GM18951 (cell line): ENCODE results near the gene OR2T10.
"Not testable (repeated sequence)": the region's sequence is repeated elsewhere in the genome, so short reads cannot be mapped to it uniquely, and the experiment has no call there.

Experiments used
- POLR2A ChIP-seq: IDR thresholded peaks from 4 replicates; pipeline ENCODE4 v1.6.1; 2011; ENCODE audit warnings: mild to moderate bottlenecking; ENCODE audit not compliant: insufficient read length, insufficient read depth; ENCODE audit errors: extremely low read depth
- in situ Hi-C: fragments of 300-500 bp; cut with MboI; formaldehyde crosslinking; loops from one replicate; pipeline ENCODE4 v1.12.0; 2022; ENCODE audit warnings: low sequenced_read_pairs, mixed read lengths, inconsistent platforms; ENCODE audit not compliant: unreplicated experiment

Gene OR2T10

GRCh38 chr1:248621770-248622169, 24.3 kb upstream of the OR2T10 start:
- in situ Hi-C loops = no loop called here
- no peak for TF ChIP-seq POLR2A

- no peak for TF ChIP-seq POLR2A
- in situ Hi-C loops = no loop called here
Observed at GRCh38 chr1:248618878-248619277, 21.4 kb upstream of the OR2T10 start.

GRCh38 chr1:248618119-248618518, 20.6 kb upstream of the OR2T10 start:
- in situ Hi-C loops = no loop called here
- no peak for TF ChIP-seq POLR2A

GRCh38 chr1:248613742-248614141, 16.2 kb upstream of the OR2T10 start:
- TF ChIP-seq POLR2A = no peak
- in situ Hi-C loops = no loop called here

GRCh38 chr1:248611883-248612414, 14.4 kb upstream of the OR2T10 start:
- TF ChIP-seq POLR2A = no peak
- in situ Hi-C loops = no loop called here

GRCh38 chr1:248610301-248610700, 12.8 kb upstream of the OR2T10 start:
- no peak for TF ChIP-seq POLR2A
- in situ Hi-C loops = no loop called here

- no peak for TF ChIP-seq POLR2A
- in situ Hi-C loops = no loop called here
Observed at GRCh38 chr1:248599396-248599795, 1.9 kb upstream of the OR2T10 start.

GRCh38 chr1:248596615-248597014, 885 bp downstream of the OR2T10 start:
- TF ChIP-seq POLR2A = no peak
- in situ Hi-C loops = no loop called here

GRCh38 chr1:248593226-248593625, 4.3 kb downstream of the OR2T10 start:
- TF ChIP-seq POLR2A = no peak
- in situ Hi-C loops = no loop called here

- in situ Hi-C loops = no loop called here
- TF ChIP-seq POLR2A = no peak
Observed at GRCh38 chr1:248592655-248593054, 4.8 kb downstream of the OR2T10 start.

- in situ Hi-C loops = no loop called here
- no peak for TF ChIP-seq POLR2A
Observed at GRCh38 chr1:248590055-248590454, 7.4 kb downstream of the OR2T10 start.

GRCh38 chr1:248589334-248589733, 8.2 kb downstream of the OR2T10 start:
- no peak for TF ChIP-seq POLR2A
- in situ Hi-C loops = no loop called here

- no peak for TF ChIP-seq POLR2A
- in situ Hi-C loops = no loop called here
Observed at GRCh38 chr1:248585266-248585665, 12.2 kb downstream of the OR2T10 start.

- in situ Hi-C loops = no loop called here
- no peak for TF ChIP-seq POLR2A
Observed at GRCh38 chr1:248576260-248576980, 21.1 kb downstream of the OR2T10 start.

GRCh38 chr1:248574657-248575056, 22.8 kb downstream of the OR2T10 start, which contains the start of gene OR2T34:
Gene OR2T34, minus strand, starts transcription at chr1:248574757. Its CDS starts 0 bp downstream, at chr1:248574757.
- in situ Hi-C loops = not testable (repeated sequence)

- in situ Hi-C loops = not testable (repeated sequence)
Observed at GRCh38 chr1:248573856-248574255, 23.6 kb downstream of the OR2T10 start.

GRCh38 chr1:248572049-248572448, 25.5 kb downstream of the OR2T10 start:
- in situ Hi-C loops = not testable (repeated sequence)

- in situ Hi-C loops = not testable (repeated sequence)
Observed at GRCh38 chr1:248570811-248571210, 26.7 kb downstream of the OR2T10 start.

GRCh38 chr1:248569049-248569448, 28.5 kb downstream of the OR2T10 start:
- in situ Hi-C loops = loop anchor here (5.0 kb wide), 1 partner anchor 92 kb away; no protein-coding TSS in a partner anchor

- in situ Hi-C loops = loop anchor here (5.0 kb wide), 1 partner anchor 88 kb away; no protein-coding TSS in a partner anchor
Observed at GRCh38 chr1:248565530-248566373, 31.7 kb downstream of the OR2T10 start.
